ENCODE measurements around the gene CRCP.
"Not testable (repeated sequence)": the region's sequence is repeated elsewhere in the genome, so short reads cannot be mapped to it uniquely, and the experiment has no call there.

- TF ChIP-seq CTCF (IDR thresholded peaks at IDR 0.05; ENCODE audit: insufficient read depth, low read length); POLR2AphosphoS5 (IDR thresholded peaks at IDR 0.05; ENCODE audit: low read depth): not testable (repeated sequence)
Observed at GRCh38 chr7:66108410-66108809, 6.2 kb upstream of the CRCP start.
